GM19025 (cell line): ENCODE measurements around the gene C17orf107.
"Not testable (repeated sequence)": the region's sequence is repeated elsewhere in the genome, so short reads cannot be mapped to it uniquely, and the experiment has no call there.

Source experiments
- ATAC-seq: cut with Tn5 transposase; IDR thresholded peaks from one replicate; pipeline ENCODE4 v1.9.1; 2021; ENCODE audit warnings: mild to moderate bottlenecking, low read depth, moderate library complexity; ENCODE audit not compliant: unreplicated experiment

C17orf107 gene

GRCh38 chr17:4898351-4898750, 985 bp upstream of the C17orf107 start:
- no peak for ATAC-seq

- peak; percentile 11 for ATAC-seq
These were observed 409 bp upstream of the C17orf107 start for GRCh38 chr17:4898927-4899326.

DNA sequence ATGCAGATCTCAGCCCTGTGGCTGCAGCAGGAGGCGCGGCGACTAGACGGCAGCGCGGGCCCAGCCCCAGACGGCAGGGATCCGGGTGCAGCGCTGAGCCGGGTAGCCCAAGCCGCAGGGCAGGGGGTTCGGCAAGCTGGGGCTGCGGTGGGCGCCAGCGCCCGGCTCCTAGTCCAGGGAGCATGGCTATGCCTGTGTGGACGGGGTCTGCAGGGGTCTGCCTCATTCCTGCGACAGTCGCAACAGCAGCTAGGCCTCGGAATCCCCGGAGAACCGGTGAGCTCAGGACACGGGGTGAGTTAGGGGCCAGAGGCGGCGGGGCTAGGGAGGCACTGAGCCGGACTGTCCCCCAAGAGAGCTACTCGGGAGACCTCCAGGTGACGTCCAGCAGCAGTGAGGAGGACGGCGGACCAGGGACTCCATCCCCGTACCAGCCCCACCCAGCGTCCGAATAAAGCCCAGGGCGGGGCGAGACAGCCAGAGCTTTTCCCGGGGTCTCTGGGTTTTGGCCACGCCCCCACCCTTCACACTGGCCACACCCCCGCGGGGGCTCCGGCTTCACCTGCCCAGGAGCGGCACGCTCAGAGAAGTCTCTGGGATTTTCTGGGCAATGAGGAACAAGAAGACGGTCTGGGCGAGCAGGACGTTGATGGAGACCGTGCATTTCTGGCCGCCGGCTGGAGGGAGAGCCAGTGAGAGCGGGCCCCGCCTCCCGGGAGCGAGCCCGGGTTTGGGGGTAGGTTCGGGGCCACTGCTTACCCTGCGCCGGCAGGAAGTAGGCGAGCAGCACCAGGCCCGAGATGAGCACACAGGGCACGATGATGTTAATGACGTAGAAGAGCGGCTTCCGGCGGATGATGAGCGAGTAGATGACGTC, 1.1 kb downstream of the C17orf107 start:
- no peak for ATAC-seq

- no peak for ATAC-seq
These were observed 1.8 kb downstream of the C17orf107 start for GRCh38 chr17:4901108-4901647.

DNA sequence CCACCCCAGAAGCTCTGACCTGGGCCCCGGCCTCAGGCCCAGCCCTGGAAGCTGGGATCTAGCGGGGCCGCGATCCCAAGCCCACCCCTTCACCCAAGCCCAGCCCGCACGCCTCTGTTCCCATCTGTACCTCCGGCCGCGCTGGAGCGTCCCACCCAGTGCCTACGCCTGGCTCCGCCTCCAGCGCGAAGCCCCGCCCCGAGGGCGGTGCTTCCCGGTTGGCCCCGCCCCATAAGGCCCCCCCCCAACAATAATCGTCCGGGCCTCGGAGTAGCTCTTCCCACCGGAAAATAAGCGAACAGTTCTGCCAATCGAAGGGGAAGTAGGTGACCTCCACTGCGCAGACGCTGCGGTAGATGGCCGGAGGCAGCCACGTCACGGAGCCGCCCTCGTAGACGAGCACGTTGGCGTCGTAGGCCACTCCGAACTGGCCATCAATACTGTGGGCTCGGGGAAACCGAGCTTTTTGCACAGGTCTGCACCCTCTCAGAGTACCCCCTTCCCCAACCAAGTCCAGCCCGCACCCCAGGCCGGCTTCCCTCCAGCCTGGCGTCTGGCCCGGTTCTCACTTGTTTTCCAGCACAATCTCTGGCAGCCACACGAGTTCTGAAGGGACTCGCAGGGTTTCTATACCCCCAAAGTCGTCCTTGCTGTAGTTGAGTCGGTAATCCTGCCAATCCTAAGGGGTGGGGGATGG, 2.5 kb downstream of the C17orf107 start:
- ATAC-seq: no peak

GRCh38 chr17:4902540-4902939, 3.2 kb downstream of the C17orf107 start:
- no peak for ATAC-seq

GRCh38 chr17:4903051-4903818, 3.9 kb downstream of the C17orf107 start, which contains the start of gene CHRNE:
CHRNE (minus strand) TSS chr17:4903098; CDS start chr17:4903063, 35 bp downstream.
- no peak for ATAC-seq

DNA sequence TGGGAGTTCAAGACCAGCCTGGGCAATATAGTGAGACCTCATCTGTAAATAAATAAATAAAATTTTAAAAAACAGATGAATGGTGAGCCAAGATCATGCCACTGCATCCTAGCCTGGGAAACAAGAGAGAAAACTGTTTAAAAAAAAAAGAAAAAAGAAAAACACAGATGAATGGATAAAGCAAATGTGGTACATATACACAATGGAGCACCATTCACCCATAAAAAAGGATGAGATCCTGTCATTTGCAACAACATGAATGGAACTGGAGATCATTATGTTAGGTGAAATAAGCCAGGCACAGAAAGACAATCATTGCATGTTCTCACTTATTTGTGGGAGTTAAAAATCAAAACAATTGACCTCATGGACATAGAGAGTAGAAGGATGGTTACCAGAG, 7.3 kb downstream of the C17orf107 start:
- ATAC-seq: not testable (repeated sequence)

DNA sequence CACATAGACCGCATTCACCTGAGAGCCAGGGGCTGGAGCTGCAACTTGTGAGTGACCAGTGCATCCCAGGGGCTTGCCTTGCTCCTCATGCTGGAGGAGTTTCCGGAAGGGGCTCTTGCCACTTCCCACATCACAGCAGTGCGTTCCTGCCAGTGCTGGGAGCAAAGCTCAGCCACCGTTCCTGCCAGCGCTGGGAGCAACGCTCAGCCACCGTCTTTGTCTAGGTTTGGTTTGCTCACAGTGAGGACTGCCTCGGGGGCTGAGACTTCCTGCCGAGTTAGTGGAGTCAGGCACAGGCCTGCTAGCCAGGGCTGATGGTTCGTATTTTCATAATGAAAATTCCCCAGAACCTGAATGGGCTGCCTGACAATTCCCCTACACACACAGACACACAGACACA, 9.0 kb downstream of the C17orf107 start:
- no peak for ATAC-seq

DNA sequence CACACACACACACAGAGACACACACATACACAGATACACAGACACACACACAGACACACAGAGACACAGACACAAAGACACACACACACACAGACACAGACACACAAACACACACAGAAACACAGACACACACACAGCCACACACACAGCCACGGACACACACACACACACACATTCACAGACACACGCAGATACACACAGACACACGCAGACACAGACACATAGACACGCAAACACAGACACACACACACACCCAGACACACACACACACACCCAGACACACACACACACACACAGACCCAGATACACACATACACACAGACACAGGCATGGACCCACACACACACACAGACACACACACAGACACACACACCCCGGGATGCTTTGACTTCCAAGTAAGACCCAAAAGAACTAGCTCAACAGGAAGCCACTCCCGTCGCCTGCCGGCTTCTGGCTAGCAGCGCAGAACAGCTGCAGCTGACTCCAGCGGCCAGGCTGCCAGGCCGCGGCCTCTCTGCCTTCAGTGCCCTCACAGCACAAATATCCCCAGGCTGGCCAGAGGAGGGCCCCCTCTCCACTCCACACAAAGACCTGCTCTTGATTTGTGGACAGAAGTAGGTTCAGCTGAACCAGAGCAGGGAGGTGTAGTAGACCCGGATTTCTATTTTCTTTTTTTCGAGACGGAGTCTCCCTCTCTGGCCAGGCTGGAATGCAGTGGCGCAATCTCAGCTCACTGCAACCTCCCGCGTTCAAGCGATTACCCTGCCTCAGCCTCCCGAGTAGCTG, 9.6 kb downstream of the C17orf107 start:
- no peak for ATAC-seq

- no peak for ATAC-seq
These were observed 14.7 kb downstream of the C17orf107 start for GRCh38 chr17:4913994-4914393.

DNA sequence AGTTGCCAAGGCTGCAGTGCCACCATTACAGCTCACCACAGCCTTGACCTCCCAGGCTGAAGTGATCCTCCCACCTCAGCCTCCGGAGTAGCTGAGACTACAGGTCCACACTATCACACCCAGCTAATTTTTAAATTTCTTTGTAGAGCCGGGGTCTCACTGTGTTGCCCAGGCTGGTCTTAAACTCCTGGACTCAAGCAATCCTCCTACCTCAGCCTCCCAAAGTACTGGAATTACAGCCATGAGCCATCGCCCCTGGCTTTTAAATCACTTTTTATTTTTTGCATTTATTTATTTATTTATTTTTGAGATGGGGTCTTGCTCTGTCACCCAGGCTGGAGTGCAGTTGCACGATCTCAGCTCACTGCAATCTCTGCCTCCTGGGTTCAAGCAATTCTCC, 15.2 kb downstream of the C17orf107 start:
- ATAC-seq: not testable (repeated sequence)

- no peak for ATAC-seq
These were observed 20.2 kb downstream of the C17orf107 start for GRCh38 chr17:4919511-4920047.

- no peak for ATAC-seq
These were observed 21.2 kb downstream of the C17orf107 start for GRCh38 chr17:4920351-4921048.

DNA sequence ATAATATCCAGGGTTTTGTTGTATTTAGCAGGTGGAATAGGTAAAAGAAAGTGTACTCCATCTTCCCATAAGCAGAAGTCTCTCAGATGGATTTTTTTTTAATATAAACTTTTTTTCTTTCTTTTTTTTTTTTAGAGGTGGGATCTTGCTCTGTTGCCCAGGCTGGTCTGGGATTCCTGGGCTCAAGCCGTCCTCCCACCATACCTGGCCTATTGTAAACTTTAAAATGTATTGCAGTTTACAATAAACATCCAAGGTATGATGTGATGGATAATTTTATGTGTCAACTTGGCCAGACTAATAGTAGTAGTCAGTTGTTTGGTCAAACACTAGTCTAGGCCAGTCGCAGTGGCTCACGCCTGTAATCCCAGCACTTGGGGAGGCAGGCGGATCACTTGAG, 22.0 kb downstream of the C17orf107 start:
- ATAC-seq: no peak

DNA sequence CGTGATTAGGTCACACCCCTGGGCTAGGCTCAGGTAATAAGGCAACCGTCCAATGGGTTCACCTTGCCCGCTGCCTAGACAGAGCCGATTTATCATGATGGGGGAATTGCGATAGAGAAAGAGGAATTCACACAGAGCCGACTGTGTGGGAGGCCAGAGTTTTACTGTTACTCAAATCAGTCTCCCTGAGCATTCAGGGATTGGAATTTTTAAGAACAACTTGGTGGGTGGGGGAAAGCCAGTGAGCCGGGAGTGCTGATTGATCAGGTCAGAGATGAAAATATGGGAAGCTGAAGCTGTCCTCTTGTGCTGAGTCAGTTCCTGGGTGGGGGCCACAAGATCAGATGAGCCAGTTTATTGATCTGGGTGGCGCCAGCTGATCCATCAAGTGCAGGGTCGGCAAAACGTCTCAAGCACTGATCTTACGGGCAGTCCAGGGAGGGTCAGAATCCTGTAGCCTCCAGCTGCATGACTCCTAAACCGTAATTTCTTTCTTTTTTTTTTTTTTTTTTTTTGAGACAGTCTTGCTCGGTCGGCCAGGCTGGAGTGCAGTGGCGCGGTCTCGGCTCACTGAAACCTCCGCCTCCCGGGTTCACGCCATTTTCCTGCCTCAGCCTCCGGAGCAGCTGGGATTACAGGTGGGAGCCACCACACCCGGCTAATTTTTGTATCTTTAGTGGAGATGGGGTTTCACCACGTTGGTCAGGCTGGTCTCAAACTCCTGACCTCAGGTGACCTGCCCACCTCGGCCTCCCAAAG, 27.4 kb downstream of the C17orf107 start:
- ATAC-seq: not testable (repeated sequence)

GRCh38 chr17:4928881-4929280, 29.5 kb downstream of the C17orf107 start:
- no peak for ATAC-seq

DNA sequence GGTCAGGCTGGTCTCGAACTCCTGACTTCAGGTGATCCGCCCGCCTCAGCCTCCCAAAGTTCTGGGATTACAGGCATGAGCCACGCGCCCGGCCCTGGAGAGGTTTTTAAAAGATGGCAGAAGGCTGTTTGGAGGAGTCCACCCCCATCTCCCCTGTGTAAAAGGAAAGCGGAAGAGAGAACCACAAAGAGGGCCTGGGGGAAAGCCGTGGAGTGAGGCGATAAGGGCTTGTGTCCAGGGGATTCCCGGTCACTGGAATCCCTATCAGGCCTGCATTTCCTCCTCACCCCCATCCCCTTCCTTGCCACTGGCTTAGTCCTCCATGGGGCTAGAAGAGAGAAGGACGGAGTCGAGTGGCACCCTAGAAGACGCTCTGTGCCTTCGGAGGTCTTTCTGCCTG, 32.6 kb downstream of the C17orf107 start, which contains the start of gene GP1BA:
TSS of gene GP1BA (plus strand) at position 315 of the 400 bp plus-strand sequence. CDS start 328 bp downstream, outside the sequence.
- no peak for ATAC-seq
